ENCODE data around the gene PDGFA.
A peak's percentile ranks its signal among the peaks of the same experiment; 100 is the strongest.

PDGFA gene

DNA sequence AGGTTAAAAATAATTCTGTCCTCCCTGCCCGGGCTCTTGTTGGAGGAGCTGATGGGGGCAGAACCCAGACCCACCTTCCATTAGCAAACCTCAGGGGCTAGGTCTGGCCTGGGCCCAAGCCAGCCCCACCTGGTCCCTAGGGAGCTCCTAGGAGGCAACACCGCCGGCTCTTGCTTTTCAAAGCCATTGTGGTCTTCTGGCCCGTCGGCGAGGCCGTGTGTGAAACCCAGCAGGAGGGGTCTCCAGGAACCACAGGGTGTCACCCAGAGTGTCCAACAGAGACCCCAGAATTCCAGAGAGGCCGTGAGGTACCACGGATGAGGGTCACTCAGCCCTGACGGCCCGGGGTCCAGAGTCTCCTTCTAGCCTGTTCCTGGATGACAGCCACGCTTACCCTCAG, 16.6 kb upstream of the PDGFA start:
- no peak for DNase-seq

DNA sequence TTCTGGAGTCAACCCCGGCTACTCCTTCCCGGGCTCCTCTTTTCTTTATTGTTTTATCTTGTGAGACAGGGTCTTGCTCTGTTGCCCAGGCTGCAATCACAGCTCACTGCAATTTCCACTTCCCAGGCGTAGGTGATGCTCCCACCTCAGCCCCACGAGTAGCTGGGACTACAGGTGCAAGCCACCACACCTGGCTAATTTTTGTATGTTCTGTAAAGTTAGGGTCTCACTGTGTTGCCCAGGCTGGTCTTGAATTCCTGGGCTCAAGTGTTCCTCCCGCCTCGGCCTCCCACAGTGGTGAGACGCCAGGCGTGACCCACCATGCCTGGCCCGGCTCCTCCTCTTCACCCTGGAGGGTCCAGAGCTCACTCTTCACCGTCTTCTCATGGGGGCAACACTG, 15.3 kb upstream of the PDGFA start:
- no peak for DNase-seq

DNA sequence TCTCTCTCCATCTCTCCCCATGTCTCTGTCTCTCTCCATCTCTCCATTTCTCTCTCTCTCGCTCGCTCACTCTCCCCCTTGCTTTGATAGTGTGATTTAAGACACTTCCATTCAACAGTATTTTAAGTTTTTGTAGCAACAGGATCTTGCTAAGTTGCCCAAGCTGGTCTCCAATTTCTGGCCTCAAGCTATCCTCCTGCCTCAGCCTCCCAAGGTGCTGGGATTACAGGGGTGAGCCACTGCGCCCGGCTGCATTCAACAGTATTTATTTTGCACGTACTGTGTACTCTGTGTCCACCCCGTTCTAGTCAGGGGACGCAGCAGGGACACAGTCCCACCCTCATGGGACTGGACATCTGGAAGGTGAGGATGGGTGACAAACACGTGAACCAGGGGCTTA, 14.4 kb upstream of the PDGFA start:
- no peak for DNase-seq

DNA sequence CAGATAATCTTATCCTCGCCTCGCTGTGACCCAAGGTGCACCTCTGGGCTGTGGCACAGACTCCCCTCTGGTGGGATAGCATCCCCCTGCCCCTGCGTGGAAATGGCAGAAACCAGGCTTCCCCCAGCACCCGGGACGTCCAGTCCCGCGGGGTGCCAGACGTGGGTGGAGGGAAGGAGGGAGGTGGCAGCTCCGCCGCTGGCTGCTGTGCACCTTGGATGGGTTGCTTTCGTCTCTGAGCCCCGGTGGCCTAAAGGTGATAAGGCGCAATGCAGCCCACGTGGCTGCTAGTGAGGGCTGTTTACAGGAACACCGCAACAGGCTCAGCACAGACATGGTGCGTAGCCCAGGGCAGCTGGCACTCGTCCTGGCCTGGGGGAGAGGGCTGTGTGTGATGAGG, 13.6 kb upstream of the PDGFA start:
- DNase-seq, result no peak

DNA sequence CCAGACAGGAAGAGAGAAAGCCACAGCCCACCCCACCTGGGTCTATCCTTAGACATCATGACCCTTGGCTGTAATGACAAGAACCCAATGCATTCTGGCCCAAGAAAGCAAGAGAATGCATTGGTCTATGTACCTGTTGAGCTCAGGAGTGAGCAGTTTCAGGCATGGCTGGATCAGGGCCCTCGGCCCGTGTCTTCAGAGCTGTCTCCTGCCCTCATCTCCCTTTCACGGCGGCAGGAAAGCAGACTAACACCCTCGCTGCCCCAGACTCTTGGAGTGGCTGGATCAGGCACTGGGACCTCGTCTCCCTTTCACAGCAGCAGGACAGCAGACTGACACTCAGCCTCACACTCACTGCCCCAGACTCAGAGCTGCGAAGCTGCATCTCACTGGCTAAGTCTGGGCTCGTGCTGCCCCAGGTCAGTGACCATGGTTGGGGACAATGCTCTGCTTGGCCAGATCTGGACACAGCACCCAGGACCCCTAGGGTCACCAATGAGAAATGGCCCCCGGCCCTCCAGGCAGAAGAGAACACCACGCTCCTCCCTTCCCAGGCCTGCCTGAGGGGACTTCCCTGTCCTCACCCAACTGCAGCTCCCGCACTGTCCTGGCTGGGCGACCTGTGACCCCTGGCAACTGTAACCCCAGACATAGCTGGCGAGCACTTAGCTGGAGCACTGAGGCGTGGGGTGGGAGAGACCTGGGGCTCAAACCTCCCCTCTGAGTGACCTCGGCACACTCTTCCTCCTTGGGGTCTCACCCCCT, 12.9 kb upstream of the PDGFA start:
- no peak for DNase-seq

DNA sequence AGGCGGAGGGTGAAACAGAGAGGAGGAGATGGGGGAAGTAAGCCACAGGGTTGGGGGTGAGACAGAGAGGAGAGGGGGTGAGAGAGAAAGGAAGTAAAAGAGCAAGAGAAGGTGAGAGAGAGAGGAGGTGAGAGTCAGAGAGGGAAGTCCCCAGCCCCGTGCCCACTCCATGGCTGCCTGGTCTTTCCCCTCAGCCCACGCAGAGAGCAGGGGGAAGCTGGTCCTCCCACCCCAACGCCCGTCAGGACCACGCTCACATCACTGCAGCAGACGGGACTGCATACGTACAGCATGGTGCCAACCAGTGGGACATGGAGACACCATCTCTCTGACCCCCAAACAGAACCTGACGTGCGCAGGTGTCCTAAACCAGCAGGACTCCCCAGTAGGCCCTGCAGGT, 12.1 kb upstream of the PDGFA start:
- no peak for DNase-seq

DNA sequence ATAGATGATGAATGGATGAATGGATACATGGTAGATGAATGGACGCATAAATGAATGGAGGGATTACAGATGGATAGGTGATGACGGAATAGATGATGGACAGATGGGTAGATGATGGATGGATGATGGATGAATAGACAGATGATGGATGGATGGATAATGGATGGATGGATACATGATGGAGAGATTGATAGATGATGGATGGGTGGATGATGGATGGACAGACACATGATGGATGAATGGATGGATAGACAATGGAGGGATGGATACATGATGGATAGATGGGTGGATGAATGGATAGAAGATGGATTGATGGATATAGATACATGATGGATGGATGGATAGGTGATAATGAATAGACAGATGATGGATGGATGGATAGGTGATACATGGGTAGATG, 8.8 kb upstream of the PDGFA start:
- no peak for DNase-seq

DNA sequence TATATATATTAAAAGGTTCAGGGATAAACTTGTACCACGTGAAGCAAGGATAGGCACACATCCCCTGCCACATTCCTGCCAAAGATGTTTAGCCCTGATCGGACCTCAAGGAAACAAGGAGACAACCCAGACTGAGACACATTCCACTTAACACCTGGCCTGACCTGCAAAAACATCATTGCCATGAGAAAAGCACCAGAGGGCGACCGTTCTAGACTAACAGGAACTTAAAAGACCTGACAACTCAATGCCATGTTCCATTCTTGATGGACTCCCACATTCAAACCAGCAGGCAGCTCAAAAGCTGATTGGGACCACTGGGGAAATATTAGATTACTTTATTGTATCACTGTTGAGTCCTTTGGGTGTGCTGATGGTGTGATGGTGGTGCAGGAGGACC, 8.1 kb upstream of the PDGFA start:
- no peak for DNase-seq

DNA sequence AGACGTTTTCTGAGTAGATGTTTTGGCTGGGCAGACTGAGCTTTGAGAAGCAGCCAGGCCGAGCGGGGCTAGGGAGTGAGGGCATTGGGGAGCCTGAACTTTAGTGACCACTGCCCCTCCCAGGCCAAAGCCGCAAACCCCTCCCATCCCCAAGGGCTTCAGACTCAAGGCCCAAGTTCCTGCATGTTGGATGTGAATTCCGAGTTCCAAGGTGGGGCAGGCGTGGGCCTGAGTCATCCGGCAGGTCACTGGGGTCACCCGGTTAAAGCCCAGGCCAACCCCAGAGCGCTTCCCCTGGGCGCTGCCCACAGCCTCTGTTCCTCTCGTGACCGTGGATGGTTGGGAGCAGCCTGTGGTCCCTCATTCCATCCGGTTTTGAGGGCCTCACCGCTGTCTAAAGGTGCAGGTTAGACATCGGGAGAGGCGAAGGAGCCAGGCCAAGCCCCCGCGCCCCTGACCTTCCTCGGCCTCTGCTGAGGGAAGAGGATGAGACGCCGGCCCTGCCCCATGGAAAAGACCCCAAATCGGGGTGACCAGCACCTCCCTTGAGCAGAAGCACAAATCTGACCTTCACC, 6.9 kb upstream of the PDGFA start:
- DNase-seq, result no peak

DNA sequence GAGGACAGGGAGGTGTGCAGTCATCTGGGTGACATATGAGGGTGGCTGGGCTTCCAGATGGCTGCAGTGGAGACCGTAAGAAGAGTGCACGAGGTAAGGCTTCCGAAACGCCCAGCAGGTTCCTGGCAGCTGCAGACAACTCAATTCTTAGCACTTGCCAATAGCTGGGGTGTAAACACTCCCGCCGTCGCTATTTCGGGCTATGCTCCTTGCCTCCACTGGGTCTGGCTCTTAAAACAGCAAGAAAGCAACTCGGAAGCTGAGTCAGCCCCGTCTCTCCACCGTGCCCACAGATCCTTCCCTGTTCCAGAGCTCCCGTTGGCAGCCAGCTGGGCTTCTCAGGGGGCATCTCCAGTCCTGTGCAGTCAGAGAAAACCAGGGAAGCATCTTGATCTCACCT, 6.1 kb upstream of the PDGFA start:
- DNase-seq, result no peak

DNA sequence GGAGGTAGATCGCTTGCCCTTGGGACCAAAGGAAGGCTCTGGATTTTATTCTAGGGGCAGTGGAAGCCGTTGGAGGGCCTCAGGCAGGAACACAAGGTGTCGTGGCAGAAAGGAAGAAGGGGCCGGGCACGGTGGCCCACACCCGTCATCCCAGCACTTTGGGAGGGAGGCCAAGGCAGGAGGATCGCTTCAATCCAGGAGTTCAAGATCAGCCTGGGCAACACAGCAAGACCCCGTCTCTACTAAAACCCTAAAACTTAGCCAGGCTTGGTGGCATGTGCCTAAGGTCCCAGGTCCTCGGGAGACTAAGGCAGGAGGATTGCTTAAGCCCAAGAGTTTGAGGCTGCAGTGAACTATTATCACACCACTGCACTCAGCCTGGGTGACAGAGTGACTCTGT, 5.2 kb upstream of the PDGFA start:
- DNase-seq, result no peak

DNA sequence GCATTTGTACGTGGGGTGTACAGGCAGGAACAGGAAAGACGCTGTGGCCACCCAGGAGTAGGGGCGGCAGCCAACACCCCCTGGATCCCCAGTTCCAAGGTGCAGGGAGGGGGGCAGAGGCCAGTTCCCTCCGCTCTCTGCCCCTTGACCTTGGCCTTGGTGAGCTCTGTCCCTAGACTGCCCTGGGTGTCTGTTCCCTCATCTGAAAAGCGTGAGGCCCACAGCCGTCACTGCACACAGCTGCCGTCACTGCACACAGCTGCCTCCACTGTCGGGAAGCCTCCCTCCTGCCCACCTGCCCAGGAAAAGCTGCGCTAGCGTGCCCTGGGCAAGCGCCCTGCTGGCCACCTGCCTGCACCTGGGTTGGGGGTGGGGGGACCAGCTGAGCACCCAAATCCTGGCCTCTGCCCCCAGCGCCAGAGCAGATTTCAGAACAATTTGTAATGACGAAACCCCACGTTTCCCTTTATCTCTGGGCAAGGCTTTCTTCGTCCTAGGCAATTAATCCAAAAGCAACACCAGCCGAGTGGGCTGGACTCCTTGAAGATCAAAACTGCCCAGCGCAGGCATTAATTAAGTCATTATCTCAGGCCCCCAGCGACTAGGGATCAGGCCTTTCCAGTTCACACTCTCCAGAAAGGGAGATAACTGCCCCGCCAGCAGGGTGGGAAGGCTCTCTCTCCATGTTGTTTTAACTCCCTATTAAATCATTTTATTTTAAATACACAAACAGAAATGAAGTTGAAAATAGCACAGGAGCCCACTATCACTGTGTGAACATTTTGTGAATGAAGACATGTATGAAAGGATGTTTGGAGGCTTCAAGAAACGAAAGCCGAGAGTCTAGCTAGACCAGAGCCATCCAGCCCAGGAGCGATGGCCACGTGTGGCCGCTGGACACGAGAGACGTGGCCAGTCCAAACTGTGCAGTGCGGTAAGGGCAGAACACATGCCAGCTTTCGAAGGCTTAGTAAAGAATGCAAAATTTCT, 4.0 kb upstream of the PDGFA start:
- DNase-seq, result peak; percentile 47

DNA sequence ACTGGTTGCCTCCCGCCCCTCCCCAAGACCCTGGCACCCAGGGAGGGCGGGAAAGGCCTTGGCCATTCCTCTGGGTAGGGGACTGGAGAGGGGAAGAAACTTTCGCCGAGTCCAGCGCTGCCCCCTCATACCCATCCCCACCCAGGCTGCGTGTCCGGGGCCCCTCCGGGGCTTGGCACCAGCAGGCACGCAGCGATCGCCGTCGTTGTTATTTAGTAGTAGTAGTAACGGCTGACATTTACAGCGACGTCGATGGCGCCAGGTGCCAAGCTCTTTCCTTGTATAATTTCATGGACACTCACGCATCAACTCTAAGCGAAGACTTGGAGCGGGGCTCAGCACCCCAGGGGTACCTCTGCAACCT, 3.3 kb upstream of the PDGFA start:
- DNase-seq, result no peak

DNA sequence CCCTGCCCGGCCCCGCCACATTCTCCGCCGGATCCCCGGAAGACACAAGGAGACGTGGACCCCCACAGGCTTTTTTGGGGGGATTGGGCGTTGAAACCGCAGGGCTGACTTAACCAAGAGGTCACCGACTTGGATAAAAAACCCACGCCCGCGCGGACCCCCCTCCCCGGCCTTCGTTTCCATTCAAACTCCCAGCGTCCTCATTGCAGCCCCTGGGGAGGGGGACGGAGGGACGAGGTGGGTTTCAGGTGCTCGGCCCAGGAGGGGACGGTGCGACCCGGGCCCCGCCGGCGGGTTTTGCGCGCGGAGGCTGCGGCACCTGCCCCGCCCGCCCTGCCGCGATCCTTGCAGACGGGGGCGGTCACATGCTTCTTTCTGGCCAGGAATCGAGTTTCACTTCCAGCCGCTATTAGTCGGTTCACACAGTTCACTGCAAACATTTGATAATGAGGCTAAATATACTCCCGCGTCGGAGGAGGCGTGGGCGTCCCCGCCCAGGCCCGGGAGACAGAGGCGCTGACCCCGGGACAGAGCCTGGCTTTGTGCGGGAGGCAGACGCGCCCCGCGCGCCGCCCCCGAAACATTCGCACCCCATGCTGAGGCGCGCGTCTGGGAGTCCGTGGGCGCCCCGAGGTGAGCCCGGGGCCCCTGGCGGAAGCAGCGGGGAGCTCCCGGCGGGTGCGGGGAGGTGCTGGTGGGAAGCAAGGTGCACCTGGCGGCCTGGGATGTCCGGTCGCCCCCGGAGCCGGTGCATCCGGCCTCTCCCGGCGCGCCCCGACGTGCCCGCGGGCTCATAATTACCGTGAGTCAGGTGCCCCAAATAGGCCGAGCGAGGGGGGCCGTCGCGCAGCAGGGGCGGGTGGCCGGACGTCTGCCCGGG, 2.7 kb upstream of the PDGFA start:
- peak; percentile 66 for DNase-seq

DNA sequence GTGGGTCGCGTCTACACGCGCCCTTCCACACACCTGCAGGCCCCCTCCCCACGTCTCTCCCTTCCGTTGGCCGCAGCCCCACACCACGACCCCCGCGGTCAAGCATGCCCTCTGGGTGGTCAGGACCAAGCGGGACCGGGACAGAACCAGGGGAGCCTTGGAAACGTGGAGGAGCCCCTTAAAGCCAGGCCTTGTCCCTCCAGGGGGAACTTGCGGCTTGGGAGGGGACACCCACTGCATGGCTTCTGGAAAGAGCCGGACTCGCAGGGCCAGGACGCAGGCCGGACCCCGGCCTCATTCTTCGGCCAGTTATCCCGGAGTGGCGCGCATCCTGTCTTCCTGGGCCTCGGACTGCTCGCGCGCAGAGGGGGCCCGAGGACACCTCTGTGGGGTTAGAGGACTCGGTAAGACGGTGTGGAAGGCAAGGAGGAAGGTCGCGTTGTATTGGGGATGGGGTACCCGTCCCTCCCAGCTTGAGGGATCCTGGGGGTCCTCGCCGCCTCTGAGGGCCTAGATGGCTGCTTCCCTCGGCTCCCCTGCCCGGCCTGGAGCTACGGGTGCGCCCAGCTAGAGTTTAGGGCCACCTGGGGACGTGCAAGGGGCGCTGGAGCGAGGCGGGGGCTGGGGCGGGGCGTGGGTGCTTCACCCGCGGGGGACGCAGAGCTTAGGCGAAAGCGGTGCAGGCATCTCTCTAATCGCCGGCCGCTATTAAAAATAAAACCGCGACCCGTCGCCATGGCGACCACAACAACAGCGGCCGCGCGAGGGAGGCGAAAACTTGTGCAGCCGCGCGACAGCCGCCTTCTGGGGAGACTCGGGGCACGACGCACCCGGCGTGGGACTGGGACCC, 1.8 kb upstream of the PDGFA start:
- peak; percentile 79 for DNase-seq

DNA sequence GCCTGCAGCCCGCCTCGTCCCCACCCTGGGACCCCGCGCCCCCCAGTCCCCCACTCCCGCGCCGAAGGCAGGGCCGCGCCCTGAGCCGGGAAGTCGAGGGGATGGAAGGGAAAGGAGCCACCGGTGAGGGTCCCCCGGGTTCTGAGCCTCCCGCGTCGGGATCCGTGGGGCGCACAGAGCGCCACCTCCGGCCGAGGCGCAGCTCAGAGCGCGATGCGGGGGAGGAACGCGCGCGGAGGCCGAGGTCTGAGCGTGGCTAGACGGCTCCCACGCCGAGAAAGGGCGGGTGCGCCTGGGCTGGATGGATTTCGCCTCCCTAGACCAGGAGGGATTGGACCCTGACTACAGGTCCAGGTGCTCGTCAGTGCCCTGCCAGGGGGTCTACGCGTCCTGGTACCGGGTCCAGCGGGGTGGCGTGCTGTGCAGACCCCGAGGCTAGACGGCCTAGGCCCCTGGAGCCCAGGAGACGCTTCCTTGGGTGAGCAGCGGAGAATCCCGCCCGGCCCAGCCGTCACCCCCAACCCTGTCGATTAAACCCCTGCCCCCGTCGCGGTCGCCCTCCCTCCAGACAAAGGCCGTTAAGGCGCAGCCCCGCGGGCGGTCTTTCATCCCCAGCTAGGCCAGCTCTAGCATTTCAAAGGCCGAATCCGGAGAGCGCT, 986 bp upstream of the PDGFA start:
- no peak for DNase-seq

DNA sequence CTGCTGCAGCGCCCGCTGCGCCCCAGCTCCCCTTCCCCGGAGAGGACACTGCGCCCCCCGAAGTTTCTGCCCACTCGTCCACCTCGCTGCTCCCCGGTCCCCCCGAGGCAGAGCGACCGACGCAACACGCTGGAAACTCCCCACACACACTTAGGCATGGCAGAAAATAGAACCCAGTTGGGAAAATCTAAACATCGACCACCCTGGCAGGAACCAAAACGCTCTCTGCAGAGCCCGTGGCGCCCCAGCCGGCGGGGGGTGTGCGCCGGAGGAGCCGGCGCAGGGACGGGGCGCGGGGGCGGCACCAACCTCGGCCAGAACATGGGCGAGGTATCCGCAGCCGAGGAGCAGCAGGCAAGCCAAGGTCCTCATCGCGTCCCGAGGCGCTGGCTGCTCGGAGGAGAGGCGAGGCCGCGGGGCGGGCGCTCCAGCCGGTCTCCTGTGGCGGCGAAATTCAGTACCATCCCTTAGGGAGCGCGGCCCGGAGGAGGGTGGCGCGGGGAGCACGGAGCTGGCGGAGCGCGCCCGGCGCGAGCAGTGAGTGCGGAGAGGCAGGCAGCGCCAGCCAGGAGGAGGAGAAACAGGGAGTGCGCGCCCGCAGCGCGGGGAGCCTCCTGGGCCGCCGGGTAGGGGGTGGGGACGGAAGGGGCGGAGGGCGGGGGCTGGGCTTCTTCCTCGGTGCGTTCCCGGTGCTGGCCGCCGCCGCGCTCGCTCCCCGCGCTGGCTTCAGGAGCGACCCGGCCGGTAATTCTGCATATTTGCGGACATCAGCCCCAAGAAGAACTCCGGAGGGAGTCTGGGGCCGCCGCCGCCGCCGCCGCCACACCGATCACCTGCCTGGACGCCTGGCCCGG, 789 bp downstream of the PDGFA start:
- DNase-seq, result peak; percentile 86

DNA sequence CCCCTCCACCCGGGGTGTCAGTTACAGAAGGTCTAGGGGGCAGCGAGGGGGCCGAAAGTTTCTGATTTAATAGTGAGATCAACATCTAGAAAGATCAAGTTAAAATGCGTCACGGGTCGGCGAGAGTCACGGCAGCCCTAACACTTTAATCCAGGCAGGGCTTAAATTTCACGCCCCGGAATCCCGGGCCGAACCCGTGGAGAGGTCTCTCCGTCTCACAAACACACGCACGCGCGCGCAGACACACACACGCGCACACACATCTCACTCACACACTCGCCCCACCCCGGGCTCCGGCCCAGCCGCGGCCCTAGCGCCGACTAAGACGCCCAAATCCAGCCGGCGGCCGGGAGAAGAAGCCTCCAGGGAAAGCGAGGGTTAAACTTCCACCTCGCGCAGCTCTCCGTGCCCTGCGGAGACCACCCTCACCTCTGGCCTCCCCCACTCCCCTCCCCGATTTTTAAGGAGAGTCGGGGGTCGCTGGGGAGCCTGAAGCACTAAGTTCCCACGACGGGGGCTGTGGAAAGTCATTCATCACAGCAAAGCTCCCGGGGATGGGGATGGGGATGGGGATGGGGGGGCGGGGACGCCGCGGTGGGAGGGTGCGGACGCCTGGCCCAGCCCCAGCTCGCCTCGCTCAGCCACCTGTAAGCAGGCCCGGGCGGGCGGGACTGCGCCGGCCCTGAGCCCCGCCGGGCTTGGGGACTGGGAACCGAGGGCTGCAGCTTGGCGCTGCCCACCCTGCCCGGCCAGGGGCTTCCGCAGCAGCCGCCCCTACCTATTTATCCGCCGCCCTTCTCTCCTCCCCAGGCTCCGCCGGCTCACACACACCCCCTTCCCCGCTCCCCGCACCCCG, 1.6 kb downstream of the PDGFA start:
- DNase-seq, result peak; percentile 81

All from right hindlimb (tissue), 1 donor.